GM23248 (cell line): ENCODE results near the gene AKAP12.

Experiments
- EZH2 ChIP-seq: fragments of 200-600 bp; sonication (generic); IDR thresholded peaks from 2 replicates; pipeline ENCODE4 v1.6.1; 2018; ENCODE audit warnings: antibody characterized with exemption, mild to moderate bottlenecking; ENCODE audit not compliant: insufficient read depth, poor library complexity, severe bottlenecking
- EZH2phosphoT487 ChIP-seq: fragments of 200-600 bp; sonication (generic); IDR thresholded peaks from 2 replicates; pipeline ENCODE4 v1.6.1; 2018; ENCODE audit warnings: antibody characterized with exemption, moderate library complexity, mild to moderate bottlenecking, low read depth; ENCODE audit not compliant: insufficient read depth

GRCh38 chr6:151370509-151371078 lies 130.8 kb downstream of the AKAP12 start:
- TF ChIP-seq EZH2 (no peak), EZH2phosphoT487 (no peak)
